ENCODE results near the gene MRPL21.

Gene MRPL21

GRCh38 chr11:68934666-68935065 is 31.0 kb upstream of the MRPL21 start:
- no peak for DNase-seq

- no peak for DNase-seq
These were observed 30.7 kb upstream of the MRPL21 start for GRCh38 chr11:68934321-68934645.

- no peak for DNase-seq
These were observed 30.1 kb upstream of the MRPL21 start for GRCh38 chr11:68933605-68934320.

GRCh38 chr11:68932933-68933577 is 29.4 kb upstream of the MRPL21 start:
- DNase-seq: no peak

GRCh38 chr11:68932358-68932757 is 28.7 kb upstream of the MRPL21 start:
- DNase-seq: no peak

GRCh38 chr11:68931911-68932310 is 28.3 kb upstream of the MRPL21 start:
- no peak for DNase-seq

- no peak for DNase-seq
These were observed 27.6 kb upstream of the MRPL21 start for GRCh38 chr11:68930991-68931855.

- DNase-seq: no peak
These were observed 26.3 kb upstream of the MRPL21 start for GRCh38 chr11:68929706-68930570.

GRCh38 chr11:68929135-68929534 is 25.5 kb upstream of the MRPL21 start:
- DNase-seq: no peak

GRCh38 chr11:68928136-68928880 is 24.7 kb upstream of the MRPL21 start:
- no peak for DNase-seq

- DNase-seq: no peak
These were observed 23.9 kb upstream of the MRPL21 start for GRCh38 chr11:68927280-68928135.

- DNase-seq: no peak
These were observed 22.0 kb upstream of the MRPL21 start for GRCh38 chr11:68925611-68926010.

- DNase-seq: no peak
These were observed 20.7 kb upstream of the MRPL21 start for GRCh38 chr11:68924073-68924925.

- no peak for DNase-seq
These were observed 20.0 kb upstream of the MRPL21 start for GRCh38 chr11:68923614-68924013.

- DNase-seq: no peak
These were observed 12.8 kb upstream of the MRPL21 start for GRCh38 chr11:68916439-68916838.

GRCh38 chr11:68914761-68915160 is 11.1 kb upstream of the MRPL21 start:
- DNase-seq: no peak

- DNase-seq: no peak
These were observed 9.6 kb upstream of the MRPL21 start for GRCh38 chr11:68913188-68913587.

GRCh38 chr11:68912254-68912653 is 8.6 kb upstream of the MRPL21 start:
- no peak for DNase-seq

GRCh38 chr11:68911731-68912130 is 8.1 kb upstream of the MRPL21 start:
- no peak for DNase-seq

GRCh38 chr11:68910965-68911364 is 7.3 kb upstream of the MRPL21 start:
- no peak for DNase-seq

All from T1000 (cell line).